Type B pancreatic cell (in vitro differentiated cells): ENCODE data around the gene COL9A3. TPM values are rescaled to one million over a fixed set of nuclear protein-coding genes. Genes with fewer than 3 reads are reported as not detected.

ENCODE experiments used
- DNase-seq: peaks from one replicate; pipeline ENCODE4 v3.0.0; 2021; ENCODE audit warnings: mixed read lengths; ENCODE audit not compliant: unreplicated experiment; ENCODE audit errors: extremely low spot score
- H3K27ac Mint-ChIP-seq: 2 replicates; pipeline ENCODE4 v1.8.0; 2021; ENCODE audit warnings: mild to moderate bottlenecking, mixed read lengths
- H3K27me3 Mint-ChIP-seq: 2 replicates; pipeline ENCODE4 v1.8.0; 2021; ENCODE audit warnings: mixed read lengths
- H3K36me3 Mint-ChIP-seq: 2 replicates; pipeline ENCODE4 v1.8.0; 2021; ENCODE audit warnings: mixed read lengths
- H3K4me1 Mint-ChIP-seq: one replicate; pipeline ENCODE4 v1.8.0; 2021; ENCODE audit warnings: mixed read lengths; ENCODE audit not compliant: unreplicated experiment
- H3K4me3 Mint-ChIP-seq: 2 replicates; pipeline ENCODE4 v1.8.0; 2021; ENCODE audit warnings: mild to moderate bottlenecking, mixed read lengths
- H3K9me3 Mint-ChIP-seq: 2 replicates; pipeline ENCODE4 v1.8.0; 2021; ENCODE audit warnings: mixed read lengths
- CTCF ChIP-seq: fragments of 200-600 bp; sonication (generic); conservative IDR thresholded peaks from 2 replicates; pipeline ENCODE4 v1.5.0; 2021; ENCODE audit warnings: antibody characterized with exemption, mild to moderate bottlenecking
- total RNA-seq: library from RNA; stranded (reverse); gene quantifications from 2 replicates; pipeline ENCODE4 v1.2.1, GENCODE V29; 2021; ENCODE audit warnings: low replicate concordance

Gene COL9A3
- total RNA-seq, 1 donor from 2014 or later, result 21.2 TPM

- peaks cover 16% of the 10 kb centered on the region for H3K36me3 Mint-ChIP-seq
- DNase-seq, result no peak
- peak overlapping the region; percentile 16 for H3K27ac Mint-ChIP-seq
- no peaks in the 10 kb centered on the region for H3K9me3 Mint-ChIP-seq
- H3K27me3 Mint-ChIP-seq, result no peaks in the 10 kb centered on the region
- peak overlapping the region; percentile 87 for H3K4me3 Mint-ChIP-seq
- no peak for TF ChIP-seq CTCF
- H3K4me1 Mint-ChIP-seq, result peaks cover 15% of the 10 kb centered on the region
These were observed 20.0 kb upstream of the COL9A3 start for GRCh38 chr20:62796699-62797491.

- H3K4me3 Mint-ChIP-seq, result peak overlapping the region; percentile 87
- no peaks in the 10 kb centered on the region for H3K27me3 Mint-ChIP-seq
- H3K27ac Mint-ChIP-seq, result peak overlapping the region; percentile 59
- no peak for DNase-seq
- peaks cover 10% of the 10 kb centered on the region for H3K4me1 Mint-ChIP-seq
- peaks cover 16% of the 10 kb centered on the region for H3K36me3 Mint-ChIP-seq
- no peak for TF ChIP-seq CTCF
- H3K9me3 Mint-ChIP-seq, result no peaks in the 10 kb centered on the region
These were observed 18.9 kb upstream of the COL9A3 start for GRCh38 chr20:62797671-62798532.

GRCh38 chr20:62799036-62799435 lies 17.8 kb upstream of the COL9A3 start:
- H3K27ac Mint-ChIP-seq, result no peak overlapping the region
- no peak for DNase-seq

GRCh38 chr20:62799459-62799858 lies 17.4 kb upstream of the COL9A3 start:
- peaks cover 14% of the 10 kb centered on the region for H3K4me1 Mint-ChIP-seq
- H3K27ac Mint-ChIP-seq, result no peak overlapping the region
- H3K36me3 Mint-ChIP-seq, result peaks cover 16% of the 10 kb centered on the region
- no peak for TF ChIP-seq CTCF
- DNase-seq, result no peak
- no peak overlapping the region for H3K4me3 Mint-ChIP-seq
- H3K9me3 Mint-ChIP-seq, result no peaks in the 10 kb centered on the region
- H3K27me3 Mint-ChIP-seq, result peaks cover 3% of the 10 kb centered on the region

More at GRCh38 chr20:62799036-62799435, 17.8 kb upstream of the COL9A3 start:
- Mint-ChIP-seq H3K4me1 (peaks cover 14% of the 10 kb centered on the region), H3K4me3 (no peak overlapping the region), H3K36me3 (peaks cover 16% of the 10 kb centered on the region), H3K9me3 (no peaks in the 10 kb centered on the region), H3K27me3 (peaks cover 2% of the 10 kb centered on the region)
- no peak for TF ChIP-seq CTCF

GRCh38 chr20:62799873-62800272 lies 17.0 kb upstream of the COL9A3 start:
- Mint-ChIP-seq H3K27me3 (peaks cover 3% of the 10 kb centered on the region), H3K27ac (no peak overlapping the region), H3K36me3 (peaks cover 16% of the 10 kb centered on the region), H3K4me3 (peak overlapping the region; percentile 54), H3K4me1 (peaks cover 14% of the 10 kb centered on the region), H3K9me3 (no peaks in the 10 kb centered on the region)
- TF ChIP-seq CTCF, result no peak
- no peak for DNase-seq
